ENCODE results near the gene GTF2H2C.
"Not testable (repeated sequence)": the region's sequence is repeated elsewhere in the genome, so short reads cannot be mapped to it uniquely, and the experiment has no call there.

DNA sequence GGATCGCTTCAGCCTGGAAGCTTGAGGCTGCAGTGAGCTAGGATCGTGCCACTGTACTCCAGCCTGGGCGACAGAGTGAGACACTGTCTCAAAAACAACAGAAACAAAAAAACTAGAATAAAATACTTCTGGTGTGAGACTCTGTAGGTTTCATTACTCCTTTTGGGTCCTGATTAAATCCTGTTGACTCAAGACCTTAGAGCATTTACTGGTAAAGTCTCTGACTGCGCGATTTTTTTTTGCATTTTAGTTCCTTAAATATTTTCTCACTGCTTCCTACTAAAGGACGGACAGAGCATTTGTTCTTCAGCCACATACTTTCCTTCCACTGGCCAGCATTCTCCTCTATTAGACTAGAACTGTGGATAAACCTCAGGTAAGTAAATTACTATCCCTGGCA lies 46.8 kb downstream of the GTF2H2C start:
- not testable (repeated sequence) for TF ChIP-seq CTCF (conservative IDR thresholded peaks at IDR 0.05 in 1 of 2, IDR thresholded peaks at IDR 0.05 in 1 of 2; ENCODE audit: low read depth in 1 of 2, low read length in 2 of 2); EZH2 (IDR thresholded peaks at IDR 0.05; ENCODE audit: low read length, missing control alignments)
